K562 (cell line): ENCODE measurements around the gene MT4. TPM values are rescaled to one million over a fixed set of nuclear protein-coding genes. Genes with fewer than 3 reads are reported as not detected.
A peak's percentile ranks its signal among the peaks of the same experiment; 100 is the strongest.

Experiments used
- ATAC-seq: fragments of 200-7000 bp; cut with Tn5 transposase; 3 replicates; pipeline ENCODE4 v1.9.1; 2020; ENCODE audit warnings: moderate library complexity
- BruUV-seq: library from RNA; stranded (reverse); fragments of 400-500 nt; replicated peaks from 2 replicates; lab custom pipeline; 2021; lab: Mats Ljungman, UMichigan
- CTCF ChIA-PET: fragments of 300-600 bp; formaldehyde crosslinking; extraction: SDS; loops from one replicate; lab custom pipeline; 2021; ENCODE audit warnings: low intra/inter-chr PET ratio; lab: Yijun Ruan, JAX
- POLR2A ChIA-PET: fragments of 300-600, 350-650 bp; sonication (Branson Sonifier 250); formaldehyde crosslinking; extraction: SDS; loops from one replicate; lab custom pipeline; 2021; ENCODE audit warnings: antibody characterized with exemption, inconsistent platforms; lab: Yijun Ruan, JAX
- DNase-seq, 4 experiments: peaks; one replicate each; pipeline versions ENCODE4 v3.0.0 to v3.0.0-alpha.2; 2011 to 2018; ENCODE audit warnings: low spot score in 3 of 4, mixed read lengths in 3 of 4; ENCODE audit errors: extremely low read depth in 1 of 4
- FAIRE-seq: peaks from 2 replicates; lab custom pipeline; 2011; peaks lifted over from hg19 to GRCh38; lab: Jason Lieb, UNC
- H2AFZ ChIP-seq: 2 replicates; pipeline ENCODE4 v1.6.0; 2011; ENCODE audit warnings: low read depth, low read length, control low read depth, inconsistent platforms
- H3K27ac ChIP-seq: fragments of 200-600 bp; 3 replicates; pipeline ENCODE4 v1.8.0; 2011; ENCODE audit warnings: low read depth, mild to moderate bottlenecking, control low read depth, inconsistent platforms, low read length, moderate library complexity, mixed read lengths; ENCODE audit errors: extremely low read depth
- H3K27me3 ChIP-seq, 2 experiments: fragments of 300-600 bp in 1 of 2; 2 replicates in 1 of 2; 3 replicates in 1 of 2; pipeline versions ENCODE4 v1.6.0 to v1.8.0; 2011; ENCODE audit warnings: inconsistent platforms in 2 of 2, low read length in 2 of 2, mild to moderate bottlenecking in 1 of 2, mixed read lengths in 1 of 2, moderate library complexity in 1 of 2; ENCODE audit not compliant: control insufficient read depth in 2 of 2, insufficient read depth in 2 of 2
- H3K36me3 ChIP-seq: fragments of 300-600 bp; 3 replicates; pipeline ENCODE4 v1.8.0; 2011; ENCODE audit warnings: mild to moderate bottlenecking, low read length, inconsistent platforms; ENCODE audit not compliant: control insufficient read depth, insufficient read depth
- H3K4me1 ChIP-seq, 2 experiments: fragments of 200-600 bp in 1 of 2; replicated peaks in 1 of 2; 2 replicates in 1 of 2; 3 replicates in 1 of 2; pipeline versions ENCODE4 v1.5.1 to v1.8.0; 2011; ENCODE audit warnings: inconsistent platforms in 2 of 2, low read length in 2 of 2, mild to moderate bottlenecking in 1 of 2, mixed read lengths in 1 of 2, moderate library complexity in 1 of 2; ENCODE audit not compliant: control insufficient read depth in 2 of 2, insufficient read depth in 2 of 2
- H3K4me2 ChIP-seq: 2 replicates; pipeline ENCODE4 v1.6.1; 2011; ENCODE audit warnings: low read length, control low read depth, inconsistent platforms, mixed read lengths; ENCODE audit not compliant: insufficient read depth
- H3K4me3 ChIP-seq: fragments of 200-600 bp; sonication (generic), shearing (Covaris generic); 2 replicates; pipeline ENCODE4 v1.5.1; 2016; ENCODE audit warnings: control low read depth, inconsistent platforms
- H3K79me2 ChIP-seq: fragments of 200-600 bp; 3 replicates; pipeline ENCODE4 v1.8.0; 2011; ENCODE audit warnings: low read length, inconsistent platforms; ENCODE audit not compliant: control insufficient read depth, insufficient read depth
- H3K9ac ChIP-seq, 2 experiments: 2 replicates each; pipeline versions ENCODE4 v1.6.0 to v1.6.1; 2011; ENCODE audit warnings: low read depth in 2 of 2, low read length in 2 of 2, control low read depth in 1 of 2, inconsistent platforms in 1 of 2, mild to moderate bottlenecking in 1 of 2, mixed read lengths in 1 of 2; ENCODE audit not compliant: insufficient read depth in 1 of 2
- H3K9me1 ChIP-seq: one replicate; pipeline ENCODE4 v1.6.0; 2011; ENCODE audit warnings: inconsistent platforms, mild to moderate bottlenecking, low read length, moderate library complexity; ENCODE audit not compliant: control insufficient read depth, insufficient read depth
- H3K9me3 ChIP-seq: replicated peaks from 2 replicates; pipeline ENCODE4 v1.5.1; 2011; ENCODE audit warnings: low read depth, low read length, inconsistent platforms; ENCODE audit not compliant: control insufficient read depth, insufficient read depth
- H4K20me1 ChIP-seq: replicated peaks from 2 replicates; pipeline ENCODE4 v1.6.1; 2011; ENCODE audit warnings: low read length, inconsistent platforms, mixed read lengths; ENCODE audit not compliant: control insufficient read depth, insufficient read depth
- ARID2 ChIP-seq: fragments of 450-650 bp; IDR thresholded peaks from 2 replicates; pipeline ENCODE4 v1.6.1; 2017; ENCODE audit warnings: antibody characterized with exemption, mild to moderate bottlenecking
- C11orf30 ChIP-seq: fragments of 450-650 bp; IDR thresholded peaks from 2 replicates; pipeline ENCODE4 v1.6.1; 2016; ENCODE audit warnings: low read depth, mild to moderate bottlenecking
- ERF ChIP-seq: fragments of 450-650 bp; formaldehyde crosslinking; IDR thresholded peaks from 2 replicates; pipeline ENCODE4 v1.4.0; 2020; ENCODE audit warnings: mild to moderate bottlenecking, mixed read lengths
- MTA3 ChIP-seq: fragments of 450-650 bp; formaldehyde crosslinking; IDR thresholded peaks from 2 replicates; pipeline ENCODE4 v1.6.1; 2017; ENCODE audit warnings: mild to moderate bottlenecking, borderline replicate concordance
- NRF1 ChIP-seq, 2 experiments: fragments of 450-650 bp; IDR thresholded peaks in 1 of 2; conservative IDR thresholded peaks in 1 of 2; 2 replicates each; pipeline ENCODE4 v1.6.1; 2014; ENCODE audit warnings: mild to moderate bottlenecking in 2 of 2
- RAD21 ChIP-seq, 2 experiments: fragments of 250-450 bp in 1 of 2; fragments of 450-650 bp in 1 of 2; sonication (Bioruptor Pico) in 1 of 2; formaldehyde crosslinking in 1 of 2; IDR thresholded peaks in 1 of 2; conservative IDR thresholded peaks in 1 of 2; 2 replicates each; pipeline versions ENCODE4 v1.4.0 to v1.8.0; 2020 to 2022; ENCODE audit warnings: mild to moderate bottlenecking in 2 of 2, moderate library complexity in 1 of 2
- RBM25 ChIP-seq: fragments of 200-400 bp; formaldehyde crosslinking; IDR thresholded peaks from 2 replicates; pipeline ENCODE4 v1.6.1; 2018; ENCODE audit warnings: low read length, low read depth, moderate library complexity; ENCODE audit not compliant: severe bottlenecking
- TBL1XR1 ChIP-seq, 2 experiments: IDR thresholded peaks; 2 replicates each; pipeline ENCODE4 v1.6.1; 2012; ENCODE audit warnings: improper control_type of control experiment in 2 of 2, low read length in 2 of 2, mild to moderate bottlenecking in 1 of 2
- WGBS: fragments of 100-300 bp; shearing (Covaris generic); methylation state at CpG from one replicate; pipeline ENCODE4 v1.1.6; 2016; ENCODE audit warnings: low coverage, mixed read lengths; ENCODE audit not compliant: insufficient coverage; ENCODE audit errors: missing lambda C conversion rate; 5-methylcytosine and 5-hydroxymethylcytosine counted together
- in situ Hi-C: fragments of 300-500 bp; cut with MboI; formaldehyde crosslinking; loops from 4 replicates; pipeline ENCODE4 v1.15.0; 2018; ENCODE audit warnings: inconsistent platforms, mixed read lengths
- intact Hi-C: fragments of 100-400 bp; cut with micrococcal nuclease; formaldehyde crosslinking; loops from 2 replicates; pipeline ENCODE4 v1.14.2; 2022
- polyA plus RNA-seq, 8 experiments: library from polyadenylated mRNA; depleted of rRNA in 4 of 8; stranded (reverse) in 5 of 8; unstranded in 3 of 8; fragments of >200 nt; fragmentation: Nextera tagmentation in 2 of 8; fragmentation: Illumina TruSeq in 1 of 8; extraction: Ambion mirVana in 2 of 8; extraction: Trizol in 1 of 8; gene quantifications; 2 replicates each; pipeline versions ENCODE4 v1.2.1 to v1.2.3, GENCODE V29; 2011 to 2014; ENCODE audit warnings: inconsistent platforms in 1 of 8, missing spikeins in 1 of 8
- total RNA-seq, 7 experiments: library from RNA; depleted of rRNA in 6 of 7; stranded (reverse); fragments of >200 nt in 6 of 7; fragmentation: Illumina TruSeq in 2 of 7; extraction: Trizol in 2 of 7; gene quantifications; 2 replicates each; pipeline versions ENCODE4 v1.2.1 to v1.2.3, GENCODE V29; 2011 to 2021; ENCODE audit warnings: low replicate concordance in 1 of 7
- TF ChIP-seq, protein P1 (sequence below): sonication (generic); formaldehyde crosslinking; IDR thresholded peaks from 2 replicates; pipeline ENCODE4 v1.8.0; 2022; ENCODE audit warnings: missing genetic modification reagents, mild to moderate bottlenecking, moderate library complexity, borderline replicate concordance
- TF ChIP-seq, protein P2 (sequence below), 2 experiments: fragments of 450-650 bp in 1 of 2; sonication (generic) in 1 of 2; formaldehyde crosslinking in 1 of 2; IDR thresholded peaks in 1 of 2; conservative IDR thresholded peaks in 1 of 2; 2 replicates each; pipeline versions ENCODE4 v1.6.1 to v1.8.1; 2016 to 2023; ENCODE audit warnings: mild to moderate bottlenecking in 2 of 2, moderate library complexity in 2 of 2, inconsistent platforms in 1 of 2, missing genetic modification reagents in 1 of 2

MT4 gene
- total and polyA plus RNA-seq, 9 of the 15 experiments (the other 6 are each of a cell fraction or from before 2014, with no cell fraction given) = not detected

- TF ChIP-seq MTA3 (peak; percentile 26; the same call in 1 of the 2 replicates), ARID2 (0 out of 2 replicates have a peak, but pooled peaks have one; percentile 18), RAD21 (CRISPR knock-in tag; conservative IDR thresholded peaks at IDR 0.05 in 1 of 2, IDR thresholded peaks at IDR 0.05 in 1 of 2) (peak; percentile 88 to 96), C11orf30 (peak; percentile 29; the same call in 1 of the 2 replicates), RBM25 (peak; percentile 69), NRF1 (conservative IDR thresholded peaks at IDR 0.05 in 1 of 2, IDR thresholded peaks at IDR 0.05 in 1 of 2) (peak in 1 of 2 experiments; percentile 51; a peak in 1 of 4 replicates)
- TF ChIP-seq, protein P1, sequence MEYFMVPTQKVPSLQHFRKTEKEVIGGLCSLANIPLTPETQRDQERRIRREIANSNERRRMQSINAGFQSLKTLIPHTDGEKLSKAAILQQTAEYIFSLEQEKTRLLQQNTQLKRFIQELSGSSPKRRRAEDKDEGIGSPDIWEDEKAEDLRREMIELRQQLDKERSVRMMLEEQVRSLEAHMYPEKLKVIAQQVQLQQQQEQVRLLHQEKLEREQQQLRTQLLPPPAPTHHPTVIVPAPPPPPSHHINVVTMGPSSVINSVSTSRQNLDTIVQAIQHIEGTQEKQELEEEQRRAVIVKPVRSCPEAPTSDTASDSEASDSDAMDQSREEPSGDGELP = peak; percentile 61; the same call in 1 of the 2 replicates
Measured at GRCh38 chr16:56576585-56577299, 11.9 kb downstream of the MT4 start (continued).

DNA sequence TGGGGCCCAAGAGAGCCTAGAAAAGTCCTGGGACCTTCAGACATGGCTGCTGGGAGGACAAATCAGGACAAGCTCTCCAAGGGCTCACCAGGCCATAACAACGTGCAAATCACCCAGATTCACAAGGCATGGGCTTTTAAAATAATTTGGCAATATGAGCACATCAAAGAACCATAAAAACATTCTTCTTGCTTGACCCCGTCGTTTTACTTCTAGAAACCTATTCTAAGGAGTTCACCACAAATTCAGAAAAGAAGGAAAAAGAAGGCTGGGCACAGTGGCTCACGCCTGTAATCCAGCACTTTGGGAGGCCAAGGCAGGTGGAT lies 12.4 kb downstream of the MT4 start:
- Histone ChIP-seq H3K4me3 (no peak overlapping the region), H2AFZ (no peak overlapping the region), H3K9me3 (0 out of 2 replicates have a peak, but pooled peaks cover 2% of the 10 kb centered on the region), H3K4me2 (no peak overlapping the region), H3K36me3 (no peaks in the 10 kb centered on the region), H4K20me1 (no peaks in the 10 kb centered on the region), H3K27me3 (peaks cover 2 to 10% of the 10 kb centered on the region in 2 experiments; a peak in 4 of 5 replicates), H3K9me1 (no peaks in the 10 kb centered on the region), H3K79me2 (no peaks in the 10 kb centered on the region), H3K27ac (no peak overlapping the region), H3K9ac (no peak overlapping the region), H3K4me1 (no peaks in the 10 kb centered on the region)
- no peak for DNase-seq
- no TSS peak for BruUV-seq
- FAIRE-seq = no peak
- CTCF ChIA-PET = interaction anchor here (0.7 to 2.1 kb wide), 5 partner anchors 26 to 894 kb away, joined by 3 to 26 read pairs (median 3); no protein-coding TSS in a partner anchor
- ATAC-seq = no peak
- WGBS = 7% methylated on average over 4 of the region's 4 CpGs
- TF ChIP-seq ERF (CRISPR knock-in tag) (no peak), TBL1XR1 (IDR thresholded peaks at IDR 0.05; ENCODE audit: low read length in 2 of 2) (no peak)
- TF ChIP-seq, protein P2, sequence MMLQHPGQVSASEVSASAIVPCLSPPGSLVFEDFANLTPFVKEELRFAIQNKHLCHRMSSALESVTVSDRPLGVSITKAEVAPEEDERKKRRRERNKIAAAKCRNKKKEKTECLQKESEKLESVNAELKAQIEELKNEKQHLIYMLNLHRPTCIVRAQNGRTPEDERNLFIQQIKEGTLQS (IDR thresholded peaks at IDR 0.05) = no peak
- TF ChIP-seq, protein P2 (CRISPR knock-in tag; conservative IDR thresholded peaks at IDR 0.05) = no peak
- POLR2A ChIA-PET = no interaction called here
- in situ Hi-C loops (loop anchor here (5.0 kb wide), 1 partner anchor 125 kb away; no protein-coding TSS in a partner anchor), intact Hi-C loops (loop anchor here (1.0 to 10.0 kb wide), 4 partner anchors 63 to 292 kb away; no protein-coding TSS in a partner anchor)
